Measurements from ENCODE around the gene MICALL1.

The MICALL1 gene

GRCh38 chr22:37917874-37918548 is 11.9 kb downstream of the MICALL1 start:
- Histone ChIP-seq H3K27me3 (replicated peaks) (no peaks in the 10 kb centered on the region), H3K27ac (no peak overlapping the region), H3K36me3 (replicated peaks) (peaks cover 63% of the 10 kb centered on the region), H3K4me3 (ENCODE audit: low read depth, low read length) (no peak overlapping the region)
- no peak for DNase-seq
- in situ Hi-C loops (cut with HindIII; ENCODE audit: low pct_ligation_motif_present, low sequenced_read_pairs), result no loop called here
- TF ChIP-seq, protein P1, sequence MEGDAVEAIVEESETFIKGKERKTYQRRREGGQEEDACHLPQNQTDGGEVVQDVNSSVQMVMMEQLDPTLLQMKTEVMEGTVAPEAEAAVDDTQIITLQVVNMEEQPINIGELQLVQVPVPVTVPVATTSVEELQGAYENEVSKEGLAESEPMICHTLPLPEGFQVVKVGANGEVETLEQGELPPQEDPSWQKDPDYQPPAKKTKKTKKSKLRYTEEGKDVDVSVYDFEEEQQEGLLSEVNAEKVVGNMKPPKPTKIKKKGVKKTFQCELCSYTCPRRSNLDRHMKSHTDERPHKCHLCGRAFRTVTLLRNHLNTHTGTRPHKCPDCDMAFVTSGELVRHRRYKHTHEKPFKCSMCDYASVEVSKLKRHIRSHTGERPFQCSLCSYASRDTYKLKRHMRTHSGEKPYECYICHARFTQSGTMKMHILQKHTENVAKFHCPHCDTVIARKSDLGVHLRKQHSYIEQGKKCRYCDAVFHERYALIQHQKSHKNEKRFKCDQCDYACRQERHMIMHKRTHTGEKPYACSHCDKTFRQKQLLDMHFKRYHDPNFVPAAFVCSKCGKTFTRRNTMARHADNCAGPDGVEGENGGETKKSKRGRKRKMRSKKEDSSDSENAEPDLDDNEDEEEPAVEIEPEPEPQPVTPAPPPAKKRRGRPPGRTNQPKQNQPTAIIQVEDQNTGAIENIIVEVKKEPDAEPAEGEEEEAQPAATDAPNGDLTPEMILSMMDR (IDR thresholded peaks at IDR 0.05; ENCODE audit: low read depth, low read length, missing control alignments), result no peak

DNA sequence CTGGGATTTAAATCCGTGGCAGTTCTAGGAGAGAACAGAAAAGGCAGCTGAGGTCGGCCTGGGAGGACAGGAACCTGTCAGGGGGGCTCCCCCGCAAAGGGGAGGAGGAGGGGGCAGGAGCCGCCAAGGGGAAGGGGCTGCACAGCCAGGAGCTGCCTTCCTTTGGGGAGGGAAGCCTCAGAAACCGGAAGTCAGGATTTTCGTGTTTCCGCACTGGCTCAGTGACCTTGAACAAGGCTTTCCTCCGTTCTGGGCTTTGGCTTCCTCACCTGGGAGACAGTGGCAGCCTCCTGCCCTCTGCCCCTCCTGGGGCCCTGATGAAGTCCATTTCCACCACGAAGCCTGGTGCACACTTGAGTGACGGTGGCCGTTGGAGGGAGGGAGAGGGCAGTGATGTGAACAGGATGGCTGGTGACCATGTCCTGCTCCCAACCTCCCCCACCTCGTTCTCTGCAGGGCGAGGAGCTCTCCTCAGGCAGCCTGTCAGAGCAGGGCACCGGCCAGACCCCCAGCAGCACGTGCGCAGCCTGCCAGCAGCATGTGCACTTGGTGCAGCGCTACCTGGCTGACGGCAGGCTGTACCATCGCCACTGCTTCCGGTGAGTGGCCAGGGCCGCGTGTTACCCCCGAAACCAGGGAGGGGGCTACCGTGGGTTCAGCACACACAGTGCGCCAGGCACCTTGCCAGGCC is 12.6 kb downstream of the MICALL1 start:
- in situ Hi-C loops (cut with HindIII; ENCODE audit: low pct_ligation_motif_present, low sequenced_read_pairs), result no loop called here
- DNase-seq, result no peak
- TF ChIP-seq, protein P1 (IDR thresholded peaks at IDR 0.05; ENCODE audit: low read depth, low read length, missing control alignments), result no peak
- Histone ChIP-seq H3K27ac (no peak overlapping the region), H3K27me3 (replicated peaks) (no peaks in the 10 kb centered on the region), H3K36me3 (replicated peaks) (peaks cover 58% of the 10 kb centered on the region), H3K4me3 (ENCODE audit: low read depth, low read length) (no peak overlapping the region)

- H3K36me3 ChIP-seq (replicated peaks), result peaks cover 56% of the 10 kb centered on the region
- H3K27me3 ChIP-seq (replicated peaks), result no peaks in the 10 kb centered on the region
- H3K27ac ChIP-seq, result no peak overlapping the region
- DNase-seq, result no peak
- H3K4me3 ChIP-seq (ENCODE audit: low read depth, low read length), result no peak overlapping the region
- in situ Hi-C loops (cut with HindIII; ENCODE audit: low pct_ligation_motif_present, low sequenced_read_pairs), result no loop called here
- TF ChIP-seq, protein P1 (IDR thresholded peaks at IDR 0.05; ENCODE audit: low read depth, low read length, missing control alignments), result no peak
Measured at GRCh38 chr22:37920126-37920525, 14.0 kb downstream of the MICALL1 start.

DNA sequence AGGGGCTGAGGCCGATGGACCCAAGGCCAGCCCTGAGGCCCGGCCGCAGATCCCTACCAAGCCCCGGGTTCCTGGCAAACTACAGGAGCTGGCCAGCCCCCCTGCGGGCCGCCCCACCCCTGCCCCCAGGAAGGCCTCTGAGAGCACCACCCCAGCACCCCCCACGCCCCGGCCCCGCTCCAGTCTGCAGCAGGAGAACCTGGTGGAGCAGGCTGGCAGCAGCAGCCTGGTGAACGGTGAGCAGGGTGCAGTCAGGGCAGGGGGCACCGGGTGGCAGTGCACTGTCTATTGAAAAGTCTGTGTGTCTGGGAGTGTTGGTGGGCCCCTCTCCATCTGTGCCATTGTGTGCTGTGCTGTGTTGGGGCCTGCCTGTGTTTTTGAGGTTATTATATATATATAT is 16.1 kb downstream of the MICALL1 start:
- Histone ChIP-seq H3K36me3 (replicated peaks) (peaks cover 60% of the 10 kb centered on the region), H3K4me3 (ENCODE audit: low read depth, low read length) (no peak overlapping the region), H3K27ac (no peak overlapping the region), H3K27me3 (replicated peaks) (no peaks in the 10 kb centered on the region)
- in situ Hi-C loops (cut with HindIII; ENCODE audit: low pct_ligation_motif_present, low sequenced_read_pairs), result no loop called here
- no peak for DNase-seq
- TF ChIP-seq, protein P1 (IDR thresholded peaks at IDR 0.05; ENCODE audit: low read depth, low read length, missing control alignments), result no peak

DNA sequence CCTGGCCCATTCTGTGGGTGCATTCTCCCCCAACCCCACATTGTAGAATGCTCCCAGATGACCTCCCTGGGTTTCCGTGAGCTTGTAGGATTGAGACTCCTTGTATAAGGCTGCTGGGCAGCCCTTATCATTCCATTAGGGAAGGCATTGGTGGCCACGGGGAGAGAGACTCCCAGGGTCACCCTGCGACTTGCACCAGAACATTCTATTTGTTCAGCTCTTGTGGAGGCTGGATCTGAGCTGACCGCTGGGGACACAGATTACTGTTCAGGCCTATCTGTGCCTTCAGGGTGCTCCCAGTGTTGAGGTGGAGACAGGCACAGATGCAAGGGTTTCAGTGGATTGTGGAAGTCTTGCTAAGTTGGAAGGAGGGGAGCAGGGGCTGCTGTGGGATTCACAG is 17.8 kb downstream of the MICALL1 start:
- Histone ChIP-seq H3K36me3 (replicated peaks) (peaks cover 58% of the 10 kb centered on the region), H3K27me3 (replicated peaks) (no peaks in the 10 kb centered on the region), H3K4me3 (ENCODE audit: low read depth, low read length) (no peak overlapping the region), H3K27ac (no peak overlapping the region)
- in situ Hi-C loops (cut with HindIII; ENCODE audit: low pct_ligation_motif_present, low sequenced_read_pairs), result no loop called here
- no peak for DNase-seq
- TF ChIP-seq, protein P1 (IDR thresholded peaks at IDR 0.05; ENCODE audit: low read depth, low read length, missing control alignments), result no peak
